NT2/D1 (cell line): Measurements from ENCODE around the gene EHD1.

Source experiments
- DNase-seq: peaks from one replicate; pipeline ENCODE4 v3.0.0-alpha.2; 2011; ENCODE audit warnings: low read depth, low spot score
- H3K27me3 ChIP-seq: 2 replicates; pipeline ENCODE4 v1.6.0; 2011; ENCODE audit warnings: mild to moderate bottlenecking; ENCODE audit not compliant: insufficient read length, insufficient read depth
- H3K36me3 ChIP-seq: 2 replicates; pipeline ENCODE4 v1.6.1; 2011; ENCODE audit warnings: mild to moderate bottlenecking, low read length, mixed read lengths; ENCODE audit not compliant: insufficient read depth, insufficient read length
- H3K4me1 ChIP-seq: 2 replicates; pipeline ENCODE4 v1.5.1; 2011; ENCODE audit not compliant: insufficient read depth, insufficient read length
- H3K4me3 ChIP-seq: 2 replicates; pipeline ENCODE4 v1.5.1; 2011; ENCODE audit warnings: low read depth; ENCODE audit not compliant: insufficient read length
- H3K9ac ChIP-seq: 2 replicates; pipeline ENCODE4 v1.6.0; 2011; ENCODE audit warnings: low read depth; ENCODE audit not compliant: insufficient read length
- H3K9me3 ChIP-seq: 2 replicates; pipeline ENCODE4 v1.5.1; 2011; ENCODE audit warnings: mild to moderate bottlenecking, low read length; ENCODE audit not compliant: insufficient read depth
- SUZ12 ChIP-seq: IDR thresholded peaks from 2 replicates; pipeline ENCODE4 v1.6.1; 2011; ENCODE audit not compliant: insufficient read length, insufficient read depth; ENCODE audit errors: extremely low read depth
- YY1 ChIP-seq: IDR thresholded peaks from 2 replicates; pipeline ENCODE4 v1.6.1; 2011; ENCODE audit not compliant: insufficient read length, insufficient read depth
- ZNF274 ChIP-seq: IDR thresholded peaks from 2 replicates; pipeline ENCODE4 v1.6.1; 2011; ENCODE audit warnings: mild to moderate bottlenecking, low read depth, low read length

The EHD1 gene

GRCh38 chr11:64892411-64892831 is 14.0 kb upstream of the EHD1 start:
- peaks cover 30% of the 10 kb centered on the region for H3K4me1 ChIP-seq
- no peak for DNase-seq
- H3K4me3 ChIP-seq, result no peak overlapping the region

GRCh38 chr11:64891880-64892279 is 13.5 kb upstream of the EHD1 start:
- H3K27me3 ChIP-seq, result no peaks in the 10 kb centered on the region
- H3K4me1 ChIP-seq, result peaks cover 30% of the 10 kb centered on the region
- no peak overlapping the region for H3K4me3 ChIP-seq
- H3K36me3 ChIP-seq, result peaks cover 22% of the 10 kb centered on the region
- H3K9ac ChIP-seq, result no peak overlapping the region
- DNase-seq, result no peak
- no peak for TF ChIP-seq YY1
- TF ChIP-seq ZNF274, result no peak
- TF ChIP-seq SUZ12, result no peak
- H3K9me3 ChIP-seq, result no peaks in the 10 kb centered on the region

More at GRCh38 chr11:64892411-64892831, 14.0 kb upstream of the EHD1 start:
- H3K9ac ChIP-seq, result peak overlapping the region; percentile 1
- no peaks in the 10 kb centered on the region for H3K27me3 ChIP-seq
- TF ChIP-seq YY1, result no peak
- TF ChIP-seq ZNF274, result no peak
- TF ChIP-seq SUZ12, result no peak
- peaks cover 28% of the 10 kb centered on the region for H3K36me3 ChIP-seq
- no peaks in the 10 kb centered on the region for H3K9me3 ChIP-seq

GRCh38 chr11:64891215-64891848 is 12.9 kb upstream of the EHD1 start:
- Histone ChIP-seq H3K4me3 (no peak overlapping the region), H3K9me3 (no peaks in the 10 kb centered on the region), H3K9ac (no peak overlapping the region), H3K36me3 (peaks cover 18% of the 10 kb centered on the region), H3K4me1 (peaks cover 30% of the 10 kb centered on the region), H3K27me3 (no peaks in the 10 kb centered on the region)
- no peak for DNase-seq
- no peak for TF ChIP-seq ZNF274
- TF ChIP-seq SUZ12, result no peak
- TF ChIP-seq YY1, result no peak

GRCh38 chr11:64890522-64890939 is 12.1 kb upstream of the EHD1 start:
- Histone ChIP-seq H3K4me3 (no peak overlapping the region), H3K4me1 (peaks cover 30% of the 10 kb centered on the region), H3K27me3 (peaks cover under 1% of the 10 kb centered on the region), H3K36me3 (peaks cover 10% of the 10 kb centered on the region), H3K9me3 (no peaks in the 10 kb centered on the region), H3K9ac (peak overlapping the region; percentile 65)
- DNase-seq, result no peak
- no peak for TF ChIP-seq ZNF274
- TF ChIP-seq YY1, result no peak
- no peak for TF ChIP-seq SUZ12

GRCh38 chr11:64888729-64889511 is 10.5 kb upstream of the EHD1 start:
- H3K9ac ChIP-seq, result peak overlapping the region; percentile 45
- no peak overlapping the region for H3K4me3 ChIP-seq
- DNase-seq, result no peak
- H3K27me3 ChIP-seq, result peaks cover 2% of the 10 kb centered on the region
- no peaks in the 10 kb centered on the region for H3K36me3 ChIP-seq
- H3K9me3 ChIP-seq, result no peaks in the 10 kb centered on the region
- no peak for TF ChIP-seq SUZ12
- no peak for TF ChIP-seq YY1
- TF ChIP-seq ZNF274, result no peak
- peaks cover 26% of the 10 kb centered on the region for H3K4me1 ChIP-seq

GRCh38 chr11:64888406-64888728 is 9.9 kb upstream of the EHD1 start:
- Histone ChIP-seq H3K9ac (peak overlapping the region; percentile 54), H3K9me3 (no peaks in the 10 kb centered on the region), H3K27me3 (peaks cover 2% of the 10 kb centered on the region), H3K36me3 (no peaks in the 10 kb centered on the region), H3K4me1 (peaks cover 24% of the 10 kb centered on the region), H3K4me3 (no peak overlapping the region)
- TF ChIP-seq YY1, result no peak
- no peak for TF ChIP-seq SUZ12
- no peak for TF ChIP-seq ZNF274
- no peak for DNase-seq

GRCh38 chr11:64887757-64888405 is 9.5 kb upstream of the EHD1 start:
- H3K9me3 ChIP-seq, result no peaks in the 10 kb centered on the region
- no peak overlapping the region for H3K4me3 ChIP-seq
- no peak for TF ChIP-seq ZNF274
- no peak for TF ChIP-seq SUZ12
- TF ChIP-seq YY1, result no peak
- H3K36me3 ChIP-seq, result no peaks in the 10 kb centered on the region
- H3K27me3 ChIP-seq, result peaks cover 2% of the 10 kb centered on the region
- peaks cover 23% of the 10 kb centered on the region for H3K4me1 ChIP-seq
- DNase-seq, result peak; percentile 48
- peak overlapping the region; percentile 58 for H3K9ac ChIP-seq
